ENCODE data around the gene PAK6.

Gene PAK6

GRCh38 chr15:40312370-40313158 is 73.7 kb downstream of the PAK6 start:
- DNase-seq, result no peak

GRCh38 chr15:40313531-40314398 is 74.9 kb downstream of the PAK6 start:
- peak; percentile 91 for DNase-seq

- DNase-seq, result no peak
Observed at GRCh38 chr15:40314723-40315276, 75.9 kb downstream of the PAK6 start.

GRCh38 chr15:40316931-40317330 is 78.1 kb downstream of the PAK6 start:
- no peak for DNase-seq

- DNase-seq, result no peak
Observed at GRCh38 chr15:40317580-40317979, 78.7 kb downstream of the PAK6 start.

- DNase-seq, result no peak
Observed at GRCh38 chr15:40320409-40320808, 81.5 kb downstream of the PAK6 start.

- peak; percentile 90 for DNase-seq
Observed at GRCh38 chr15:40320931-40321371, 82.1 kb downstream of the PAK6 start.

GRCh38 chr15:40322531-40323238 is 83.8 kb downstream of the PAK6 start:
- DNase-seq, result no peak

GRCh38 chr15:40323239-40323952 is 84.5 kb downstream of the PAK6 start, which contains the start of gene INAFM2:
Gene INAFM2, plus strand, starts transcription at chr15:40323692. Its CDS starts 364 bp downstream, at chr15:40324056.
- DNase-seq, result peak; percentile 96

- peak; percentile 50 for DNase-seq
Observed at GRCh38 chr15:40323953-40324937, 85.4 kb downstream of the PAK6 start.

GRCh38 chr15:40325188-40325587 is 86.3 kb downstream of the PAK6 start:
- DNase-seq, result no peak

GRCh38 chr15:40325700-40326099 is 86.8 kb downstream of the PAK6 start:
- no peak for DNase-seq

Data from hematopoietic multipotent progenitor cell treated with erythropoietin and hydrocortisone succinate and interleukin-3 and kit ligand, for 6 days (in vitro differentiated cells).